Activated CD8-positive, alpha-beta T cell treated with anti-CD3 and anti-CD28 coated beads for 36 hours (primary cell): ENCODE results near the gene EFCAB8. TPM values are rescaled to one million over a fixed set of nuclear protein-coding genes. Genes with fewer than 3 reads are reported as not detected.

Experiments used
- ATAC-seq: fragments of 200-7000 bp; cut with Tn5 transposase; one replicate; pipeline ENCODE4 v1.10.0; 2021; ENCODE audit warnings: mild to moderate bottlenecking, moderate library complexity
- CTCF ChIA-PET: fragments of 350-600 bp; sonication (Branson Sonifier 250); formaldehyde crosslinking; loops from one replicate; lab custom pipeline; 2021; ENCODE audit warnings: antibody characterized with exemption; lab: Charles Lee
- POLR2A ChIA-PET: fragments of 350-600 bp; sonication (Branson Sonifier 250); formaldehyde crosslinking; loops from one replicate; lab custom pipeline; 2021; ENCODE audit warnings: antibody characterized with exemption; lab: Charles Lee
- DNase-seq: peaks from one replicate; pipeline ENCODE4 v3.0.0-alpha.2; 2020
- H3K27ac Mint-ChIP-seq: one replicate; pipeline ENCODE4 v1.8.0; 2021; ENCODE audit warnings: mild to moderate bottlenecking, mixed read lengths
- H3K27me3 Mint-ChIP-seq: one replicate; pipeline ENCODE4 v1.8.0; 2021; ENCODE audit warnings: mixed read lengths
- H3K36me3 Mint-ChIP-seq: one replicate; pipeline ENCODE4 v1.8.0; 2021; ENCODE audit warnings: low read depth, mixed read lengths
- H3K4me1 Mint-ChIP-seq: one replicate; pipeline ENCODE4 v1.8.0; 2021; ENCODE audit warnings: low read depth, mixed read lengths
- H3K4me3 Mint-ChIP-seq: one replicate; pipeline ENCODE4 v1.8.0; 2021; ENCODE audit warnings: mild to moderate bottlenecking, moderate library complexity, mixed read lengths
- H3K9me3 Mint-ChIP-seq: one replicate; pipeline ENCODE4 v1.8.0; 2021; ENCODE audit warnings: mixed read lengths
- CTCF ChIP-seq: fragments of 200-600 bp; IDR thresholded peaks from one replicate; pipeline ENCODE4 v1.8.0; 2022; ENCODE audit warnings: antibody characterized with exemption, mild to moderate bottlenecking
- intact Hi-C: fragments of 100-400 bp; cut with micrococcal nuclease; formaldehyde crosslinking; loops from one replicate; pipeline ENCODE4 v1.10.0; 2022
- total RNA-seq, 2 experiments: library from RNA; stranded (reverse); gene quantifications; one replicate each; pipeline ENCODE4 v1.2.3, GENCODE V29; 2021

EFCAB8 gene
- total RNA-seq, 2 experiments from 2014 or later: 0.89 to 0.92 TPM

GRCh38 chr20:32980990-32981389 lies 122.3 kb downstream of the EFCAB8 start:
- no peaks in the 10 kb centered on the region for H3K27me3 Mint-ChIP-seq
- ChIA-PET POLR2A (interaction anchor here (0.7 to 1.1 kb wide), 3 partner anchors 9 to 15 kb away, joined by 3 read pairs; no protein-coding TSS in a partner anchor), CTCF (interaction anchor here (0.6 kb wide), 1 partner anchor 79 kb away, joined by 3 read pairs; no protein-coding TSS in a partner anchor)
- intact Hi-C loops: no loop called here
- H3K4me3 Mint-ChIP-seq: no peak overlapping the region
- peaks cover 7% of the 10 kb centered on the region for H3K9me3 Mint-ChIP-seq
- no peak for TF ChIP-seq CTCF
- peaks cover 11% of the 10 kb centered on the region for H3K36me3 Mint-ChIP-seq
- H3K4me1 Mint-ChIP-seq: peaks cover 12% of the 10 kb centered on the region
- H3K27ac Mint-ChIP-seq: no peak overlapping the region
- DNase-seq (no peak), ATAC-seq (no peak)

DNA sequence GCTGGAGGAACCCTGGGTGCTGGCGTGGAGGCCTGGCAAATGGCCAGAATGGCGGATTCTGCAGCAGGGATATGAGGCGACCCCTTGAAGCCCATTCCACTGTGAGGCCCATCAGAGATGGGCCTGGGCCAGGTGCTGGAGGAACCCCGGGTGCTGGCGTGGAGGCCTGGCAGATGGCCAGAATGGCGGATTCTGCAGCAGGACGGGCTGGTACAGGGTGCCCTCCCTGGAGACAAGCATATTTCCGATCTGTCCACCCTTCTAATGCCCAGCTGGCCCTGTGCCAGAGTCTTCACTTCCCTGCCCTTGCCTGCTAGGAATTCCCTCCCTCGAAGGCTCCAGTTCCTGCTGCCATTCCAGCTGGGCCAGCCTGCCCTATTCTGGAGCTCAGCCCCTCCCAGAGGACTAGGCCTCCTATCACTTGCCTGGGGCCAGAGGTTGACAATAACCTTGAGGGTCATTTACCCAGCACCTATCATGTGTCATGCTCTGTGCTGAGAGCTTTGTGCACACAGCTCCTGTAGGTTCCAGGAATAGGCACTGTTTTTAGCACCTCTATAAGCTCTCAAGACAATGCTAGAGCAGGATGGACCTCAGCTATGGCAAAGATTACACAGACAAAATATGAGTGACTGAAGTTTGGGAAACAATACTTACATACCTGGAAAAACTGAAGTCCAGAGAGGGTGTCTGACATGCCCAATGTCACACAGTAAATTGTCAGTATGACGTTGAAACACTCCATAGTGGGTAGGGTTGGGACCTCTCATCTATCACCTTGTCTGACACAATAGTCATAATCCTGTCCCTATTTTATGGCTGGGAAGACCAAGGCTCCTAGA lies 124.1 kb downstream of the EFCAB8 start:
- ChIA-PET POLR2A (interaction anchor here (1.1 to 1.2 kb wide), 2 partner anchors 10 to 37 kb away, joined by 3 read pairs; no protein-coding TSS in a partner anchor), CTCF (interaction anchor here (0.9 to 1.2 kb wide), 2 partner anchors 15 to 37 kb away, joined by 3 to 4 read pairs; no protein-coding TSS in a partner anchor)
- Mint-ChIP-seq H3K4me1 (peaks cover 2% of the 10 kb centered on the region), H3K9me3 (no peaks in the 10 kb centered on the region), H3K27me3 (no peaks in the 10 kb centered on the region), H3K27ac (no peak overlapping the region), H3K4me3 (no peak overlapping the region), H3K36me3 (no peaks in the 10 kb centered on the region)
- intact Hi-C loops: no loop called here
- TF ChIP-seq CTCF: no peak
- ATAC-seq (no peak), DNase-seq (no peak)

DNA sequence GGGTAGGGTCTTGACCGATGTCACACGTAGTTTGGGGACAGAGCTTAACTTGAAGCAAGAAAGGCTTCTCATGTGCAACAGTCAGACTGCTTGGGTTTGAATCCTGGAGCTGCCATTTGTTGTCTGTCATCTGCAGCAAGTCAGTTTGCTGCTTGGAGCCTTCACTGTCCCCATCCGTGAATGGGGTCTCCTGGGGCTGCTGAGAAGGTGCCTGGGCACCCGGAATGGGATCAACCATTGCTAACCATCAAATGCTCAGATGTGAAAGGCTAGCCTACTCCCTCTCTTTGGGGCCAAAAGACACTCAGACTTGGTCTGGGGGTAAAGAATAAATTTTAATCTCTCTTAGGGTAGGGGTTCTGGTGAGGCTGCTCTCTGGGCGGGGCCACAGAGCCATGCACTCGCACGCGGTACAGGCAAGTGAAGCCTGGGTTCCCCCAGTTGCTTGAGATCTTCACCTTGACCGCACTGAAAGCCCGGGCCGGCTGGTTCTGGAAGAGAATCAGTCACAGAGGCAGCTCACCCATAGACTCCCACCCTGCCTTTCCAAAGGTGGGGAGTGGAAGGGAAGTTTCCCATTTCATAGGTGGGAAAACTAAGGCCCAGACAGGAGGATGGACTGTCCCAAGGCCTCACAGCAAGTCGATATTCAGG lies 124.9 kb downstream of the EFCAB8 start:
- Mint-ChIP-seq H3K9me3 (no peaks in the 10 kb centered on the region), H3K4me3 (no peak overlapping the region), H3K36me3 (no peaks in the 10 kb centered on the region), H3K27me3 (no peaks in the 10 kb centered on the region), H3K4me1 (peaks cover 2% of the 10 kb centered on the region), H3K27ac (no peak overlapping the region)
- ChIA-PET CTCF (interaction anchor here (1.2 kb wide), 1 partner anchor 14 kb away, joined by 4 read pairs; no protein-coding TSS in a partner anchor), POLR2A (interaction anchor here (1.2 kb wide), 1 partner anchor 11 kb away, joined by 3 read pairs; no protein-coding TSS in a partner anchor)
- DNase-seq (no peak), ATAC-seq (no peak)
- no peak for TF ChIP-seq CTCF
- intact Hi-C loops: no loop called here

DNA sequence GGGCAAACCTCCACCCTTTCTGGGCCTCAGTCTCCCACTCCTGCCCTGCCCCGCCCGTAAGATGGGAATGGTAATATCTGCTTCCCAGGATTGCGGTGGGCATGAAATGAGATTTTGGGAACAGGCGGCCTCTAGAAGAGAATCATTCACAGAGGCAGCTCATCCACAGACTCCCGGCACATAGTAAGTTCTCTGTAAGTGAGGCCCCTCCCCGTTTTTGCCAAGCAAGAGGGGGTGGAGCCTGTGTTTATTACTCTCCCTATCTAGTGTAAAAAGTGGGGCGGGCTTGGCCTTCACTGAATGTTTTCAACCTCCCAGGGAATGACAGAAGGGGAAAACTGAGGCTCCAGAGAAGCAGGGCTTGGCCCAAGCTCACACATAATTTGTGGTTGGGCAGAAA lies 125.5 kb downstream of the EFCAB8 start:
- Mint-ChIP-seq H3K36me3 (no peaks in the 10 kb centered on the region), H3K4me3 (no peak overlapping the region), H3K27me3 (no peaks in the 10 kb centered on the region), H3K27ac (no peak overlapping the region), H3K4me1 (peaks cover 2% of the 10 kb centered on the region), H3K9me3 (no peaks in the 10 kb centered on the region)
- CTCF ChIA-PET: interaction anchor here (1.2 kb wide), 2 partner anchors 12 to 13 kb away, joined by 3 to 4 read pairs; no protein-coding TSS in a partner anchor
- POLR2A ChIA-PET: interaction anchor here (1.2 kb wide), 1 partner anchor 12 kb away, joined by 3 read pairs; no protein-coding TSS in a partner anchor
- DNase-seq: no peak
- no peak for TF ChIP-seq CTCF
- intact Hi-C loops: no loop called here
- no peak for ATAC-seq
